RWPE2 (cell line): ENCODE data around the gene ROR2.

Experiments
- ATAC-seq: fragments of 200-7000 bp; cut with Tn5 transposase; 3 replicates; pipeline ENCODE4 v1.9.1; 2021; ENCODE audit warnings: low read depth
- DNase-seq: peaks from one replicate; pipeline ENCODE4 v3.0.0-alpha.2; 2020; ENCODE audit warnings: low spot score
- H3K27ac ChIP-seq: fragments of 450-650 bp; 2 replicates; pipeline ENCODE4 v1.5.1; 2017; ENCODE audit warnings: mild to moderate bottlenecking; ENCODE audit not compliant: poor library complexity, severe bottlenecking
- H3K27me3 ChIP-seq: fragments of 250-450 bp; sonication (Bioruptor Pico); 2 replicates; pipeline ENCODE4 v1.5.1; 2021; ENCODE audit warnings: mild to moderate bottlenecking, moderate library complexity; ENCODE audit not compliant: insufficient read depth, poor library complexity, severe bottlenecking
- H3K36me3 ChIP-seq: fragments of 250-450 bp; sonication (Bioruptor Pico); 2 replicates; pipeline ENCODE4 v1.5.1; 2020; ENCODE audit warnings: low read depth, mild to moderate bottlenecking, moderate library complexity
- H3K4me1 ChIP-seq: fragments of 250-450 bp; sonication (Bioruptor Pico); 2 replicates; pipeline ENCODE4 v1.5.1; 2021; ENCODE audit warnings: mild to moderate bottlenecking, moderate library complexity; ENCODE audit not compliant: insufficient read depth, poor library complexity, severe bottlenecking
- H3K4me3 ChIP-seq: fragments of 250-450 bp; sonication (Bioruptor Pico); 2 replicates; pipeline ENCODE4 v1.5.1; 2021; ENCODE audit warnings: mild to moderate bottlenecking, moderate library complexity; ENCODE audit not compliant: severe bottlenecking
- H3K9me3 ChIP-seq: fragments of 250-450 bp; sonication (Bioruptor Pico); 2 replicates; pipeline ENCODE4 v1.5.1; 2021; ENCODE audit warnings: mild to moderate bottlenecking, moderate library complexity; ENCODE audit not compliant: severe bottlenecking
- CTCF ChIP-seq: fragments of 450-650 bp; IDR thresholded peaks from one replicate; pipeline ENCODE4 v1.5.1; 2017; ENCODE audit warnings: mild to moderate bottlenecking, moderate library complexity; ENCODE audit not compliant: poor library complexity, severe bottlenecking

Gene ROR2

GRCh38 chr9:91949392-91949945, 559 bp downstream of the ROR2 start:
- Histone ChIP-seq H3K9me3 (no peaks in the 10 kb centered on the region), H3K36me3 (no peaks in the 10 kb centered on the region), H3K4me3 (peak overlapping the region; percentile 36), H3K27me3 (peaks cover 68% of the 10 kb centered on the region), H3K27ac (no peak overlapping the region), H3K4me1 (no peaks in the 10 kb centered on the region)
- ATAC-seq (peak; percentile 22; the same call in 2 of the 3 replicates), DNase-seq (no peak)
- no peak for TF ChIP-seq CTCF

- Histone ChIP-seq H3K9me3 (no peaks in the 10 kb centered on the region), H3K27ac (no peak overlapping the region), H3K36me3 (no peaks in the 10 kb centered on the region), H3K27me3 (peaks cover 68% of the 10 kb centered on the region), H3K4me3 (peak overlapping the region; percentile 36), H3K4me1 (no peaks in the 10 kb centered on the region)
- DNase-seq (no peak), ATAC-seq (peak; percentile 90)
- TF ChIP-seq CTCF: peak; percentile 14
Measured at GRCh38 chr9:91948597-91949391, 1.2 kb downstream of the ROR2 start.

GRCh38 chr9:91948101-91948596, 1.9 kb downstream of the ROR2 start:
- Histone ChIP-seq H3K36me3 (no peaks in the 10 kb centered on the region), H3K27ac (no peak overlapping the region), H3K4me3 (peak overlapping the region; percentile 36), H3K9me3 (no peaks in the 10 kb centered on the region), H3K4me1 (no peaks in the 10 kb centered on the region), H3K27me3 (peaks cover 68% of the 10 kb centered on the region)
- TF ChIP-seq CTCF: no peak
- DNase-seq: no peak
- no peak for ATAC-seq

DNA sequence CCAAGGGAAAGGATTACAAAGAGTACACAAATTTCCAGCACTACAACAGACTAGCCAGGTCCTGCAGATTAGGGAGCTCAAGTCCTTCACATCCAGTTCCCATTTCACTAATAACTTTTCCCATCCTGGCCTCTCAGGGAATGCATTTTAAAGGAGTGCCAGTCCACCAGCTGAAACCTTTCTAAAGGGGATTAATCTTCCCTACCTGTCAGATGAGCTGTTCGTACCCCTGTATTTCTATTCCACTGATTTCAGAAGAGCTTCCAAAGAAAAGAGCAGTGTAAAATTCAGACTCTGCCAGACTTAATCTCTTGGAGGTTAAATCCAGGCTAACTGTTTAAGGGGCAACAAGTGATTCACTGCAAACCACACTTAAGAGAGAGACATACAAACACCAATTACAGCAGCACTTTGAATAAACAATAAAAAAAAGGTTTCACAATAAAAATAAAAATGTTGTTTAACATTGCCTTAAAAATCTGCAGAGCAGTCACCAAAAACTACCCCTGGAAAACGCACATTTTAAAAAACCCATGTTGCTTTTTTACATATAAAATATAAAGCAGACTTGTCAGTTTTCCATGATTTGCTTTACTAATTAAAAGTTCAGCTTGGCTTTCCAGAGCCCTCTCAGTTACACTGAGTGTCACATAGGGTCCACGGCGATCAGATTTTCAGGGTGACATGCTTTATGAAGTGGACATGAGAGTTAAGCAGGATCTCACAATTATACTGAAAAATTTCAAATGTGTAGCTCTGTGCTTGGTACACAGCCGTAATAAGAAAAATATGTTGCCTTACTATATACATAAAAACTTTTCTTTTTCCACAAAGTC, 3.2 kb downstream of the ROR2 start:
- H3K4me3 ChIP-seq: no peak overlapping the region
- H3K27me3 ChIP-seq: peaks cover 67% of the 10 kb centered on the region
- no peak overlapping the region for H3K27ac ChIP-seq

More for the DNA sequence above, 3.2 kb downstream of the ROR2 start:
- no peaks in the 10 kb centered on the region for H3K36me3 ChIP-seq
- ATAC-seq: no peak
- no peak for DNase-seq
- H3K4me1 ChIP-seq: no peaks in the 10 kb centered on the region
- no peak for TF ChIP-seq CTCF
- no peaks in the 10 kb centered on the region for H3K9me3 ChIP-seq
